Esophagus squamous epithelium (tissue), 5 donors: ENCODE measurements around the gene MMP25. TPM values are rescaled to one million over a fixed set of nuclear protein-coding genes. Genes with fewer than 3 reads are reported as not detected.
"Not testable (repeated sequence)": the region's sequence is repeated elsewhere in the genome, so short reads cannot be mapped to it uniquely, and the experiment has no call there.

Experiments
- DNase-seq: peaks from one replicate; lab custom pipeline; 2025; lab: John Stamatoyannopoulos, UW
- H3K27ac ChIP-seq, 4 donors: fragments of 200-600 bp; sonication (generic); one replicate each; pipeline ENCODE4 v1.5.1; 2016 to 2019; ENCODE audit warnings: mild to moderate bottlenecking in 1 of 4
- H3K27me3 ChIP-seq, 4 donors: fragments of 200-600 bp; sonication (generic); 1 replicate in 3 of 4; 2 replicates in 1 of 4; pipeline versions ENCODE4 v1.5.1 to v1.6.0; 2017 to 2021; ENCODE audit warnings: antibody characterized with exemption in 1 of 4
- H3K36me3 ChIP-seq, 3 donors: fragments of 200-600 bp; sonication (generic); one replicate each; pipeline ENCODE4 v1.5.1; 2016 to 2019
- H3K4me1 ChIP-seq, 3 donors: fragments of 200-600 bp; sonication (generic); one replicate each; pipeline ENCODE4 v1.5.1; 2017 to 2019
- H3K4me3 ChIP-seq, 4 donors: fragments of 200-600 bp; sonication (generic); 1 replicate in 3 of 4; 2 replicates in 1 of 4; pipeline ENCODE4 v1.5.1; 2016 to 2019; ENCODE audit warnings: mild to moderate bottlenecking in 2 of 4, moderate library complexity in 1 of 4
- H3K9me3 ChIP-seq, 3 donors: fragments of 200-600 bp; sonication (generic); one replicate each; pipeline ENCODE4 v1.5.1; 2016 to 2019
- POLR2A ChIP-seq, 4 donors: fragments of 450-650 bp; IDR thresholded peaks; one replicate each; pipeline ENCODE4 v1.6.1; 2017; ENCODE audit warnings: antibody characterized with exemption in 4 of 4, mild to moderate bottlenecking in 4 of 4, moderate library complexity in 3 of 4
- WGBS, 2 donors: methylation state at CpG; one replicate each; pipeline ENCODE4 v1.1.5; 2018; 5-methylcytosine and 5-hydroxymethylcytosine counted together
- intact Hi-C: fragments of 100-400 bp; cut with DNase I; formaldehyde crosslinking; loops from one replicate; pipeline ENCODE4 v1.15.0; 2022
- total RNA-seq, 4 donors: library from RNA; depleted of rRNA; stranded (reverse); fragments of >200 nt; gene quantifications; one replicate each; pipeline ENCODE4 v1.1.0, GENCODE V29; 2016
- TF ChIP-seq, protein P1 (sequence below), 6 experiments: fragments of 450-650 bp in 4 of 6; fragments of 200-600 bp in 2 of 6; sonication (generic) in 2 of 6; IDR thresholded peaks; one replicate each; pipeline ENCODE4 v1.5.1; 2016 to 2019; ENCODE audit warnings: antibody characterized with exemption in 6 of 6, mild to moderate bottlenecking in 4 of 6, moderate library complexity in 4 of 6
- donor health status: DM: yes; HTN: yes; CAD: no.

Gene MMP25
- total RNA-seq, 4 donors from 2014 or later = 0.19 to 1.4 (median 0.61) TPM

DNA sequence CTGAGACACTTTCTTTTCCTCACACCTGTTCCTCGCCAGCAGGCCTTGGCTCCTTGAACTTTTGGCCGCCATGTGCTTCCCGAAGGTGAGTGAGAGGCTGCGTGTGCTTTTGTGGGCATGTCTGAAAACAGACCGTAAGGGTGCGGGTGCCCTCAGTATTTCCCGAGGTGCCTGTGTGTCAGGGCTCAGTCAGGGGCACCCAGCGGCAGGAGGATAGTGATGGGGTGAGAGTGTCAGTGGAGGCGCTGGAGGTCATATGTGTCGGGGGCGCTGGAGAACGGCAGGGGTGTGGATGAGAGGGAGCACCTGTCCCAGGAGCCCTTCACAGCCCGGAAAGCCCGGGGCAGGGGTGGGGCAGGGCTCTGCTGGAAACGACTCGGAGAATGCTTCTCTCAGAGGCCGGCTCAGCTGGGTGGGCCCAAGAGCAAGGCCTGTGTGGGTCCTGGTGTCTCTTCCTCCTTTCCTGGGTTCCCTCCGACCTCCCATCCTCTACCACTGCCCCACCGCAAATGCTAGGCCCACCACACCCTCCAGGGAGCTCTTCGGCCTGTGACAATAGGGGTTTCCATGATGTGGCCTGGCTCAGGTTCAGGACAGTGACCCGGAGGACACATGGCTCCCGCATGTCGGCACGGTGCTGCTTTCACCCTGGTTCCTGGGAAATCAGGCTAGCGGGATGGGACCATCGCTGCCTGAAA, 19.5 kb downstream of the MMP25 start:
- Histone ChIP-seq H3K36me3 (no peaks in the 10 kb centered on the region), H3K27ac (peak overlapping the region; percentile 43 to 75 (median 49)), H3K9me3 (no peaks in the 10 kb centered on the region), H3K27me3 (no peaks in the 10 kb centered on the region), H3K4me1 (peaks cover 10 to 30% (median 24%) of the 10 kb centered on the region in 3 donors), H3K4me3 (peak overlapping the region; percentile 7 to 58 (median 36))
- no peak for DNase-seq
- intact Hi-C loops = no loop called here
- WGBS, 2 donors = 70 to 77% methylated on average over 11 to 16 of the region's 26 CpGs
- TF ChIP-seq POLR2A (IDR thresholded peaks at IDR 0.05) = no peak
- TF ChIP-seq, protein P1, sequence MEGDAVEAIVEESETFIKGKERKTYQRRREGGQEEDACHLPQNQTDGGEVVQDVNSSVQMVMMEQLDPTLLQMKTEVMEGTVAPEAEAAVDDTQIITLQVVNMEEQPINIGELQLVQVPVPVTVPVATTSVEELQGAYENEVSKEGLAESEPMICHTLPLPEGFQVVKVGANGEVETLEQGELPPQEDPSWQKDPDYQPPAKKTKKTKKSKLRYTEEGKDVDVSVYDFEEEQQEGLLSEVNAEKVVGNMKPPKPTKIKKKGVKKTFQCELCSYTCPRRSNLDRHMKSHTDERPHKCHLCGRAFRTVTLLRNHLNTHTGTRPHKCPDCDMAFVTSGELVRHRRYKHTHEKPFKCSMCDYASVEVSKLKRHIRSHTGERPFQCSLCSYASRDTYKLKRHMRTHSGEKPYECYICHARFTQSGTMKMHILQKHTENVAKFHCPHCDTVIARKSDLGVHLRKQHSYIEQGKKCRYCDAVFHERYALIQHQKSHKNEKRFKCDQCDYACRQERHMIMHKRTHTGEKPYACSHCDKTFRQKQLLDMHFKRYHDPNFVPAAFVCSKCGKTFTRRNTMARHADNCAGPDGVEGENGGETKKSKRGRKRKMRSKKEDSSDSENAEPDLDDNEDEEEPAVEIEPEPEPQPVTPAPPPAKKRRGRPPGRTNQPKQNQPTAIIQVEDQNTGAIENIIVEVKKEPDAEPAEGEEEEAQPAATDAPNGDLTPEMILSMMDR (IDR thresholded peaks at IDR 0.05) = no peak

DNA sequence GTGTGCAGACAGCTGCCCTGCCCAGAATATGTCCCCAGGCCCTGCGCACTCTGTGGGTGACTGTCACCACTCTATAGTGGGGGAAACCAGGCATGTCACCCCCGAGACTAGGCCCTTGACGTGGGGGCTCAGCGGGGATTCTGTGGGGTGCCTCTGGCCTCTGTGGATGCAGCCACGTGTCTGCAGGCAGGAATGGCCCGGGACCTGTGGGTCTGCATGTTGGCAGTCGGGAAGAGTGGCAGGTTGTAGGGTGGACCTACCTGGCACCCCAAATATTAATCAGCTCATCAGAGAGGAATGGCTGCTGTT, 20.0 kb downstream of the MMP25 start:
- WGBS, 2 donors = 79 to 82% methylated on average over 6 of the region's 7 CpGs
- Histone ChIP-seq H3K27me3 (no peaks in the 10 kb centered on the region), H3K4me3 (peak overlapping the region; percentile 7 to 58 (median 36)), H3K9me3 (no peaks in the 10 kb centered on the region), H3K27ac (peak overlapping the region in 3 of 4 donors; percentile 43 to 75 (median 47)), H3K4me1 (peaks cover 10 to 31% (median 24%) of the 10 kb centered on the region in 3 donors), H3K36me3 (no peaks in the 10 kb centered on the region)
- intact Hi-C loops = no loop called here
- no peak for DNase-seq
- TF ChIP-seq POLR2A (IDR thresholded peaks at IDR 0.05) = no peak

DNA sequence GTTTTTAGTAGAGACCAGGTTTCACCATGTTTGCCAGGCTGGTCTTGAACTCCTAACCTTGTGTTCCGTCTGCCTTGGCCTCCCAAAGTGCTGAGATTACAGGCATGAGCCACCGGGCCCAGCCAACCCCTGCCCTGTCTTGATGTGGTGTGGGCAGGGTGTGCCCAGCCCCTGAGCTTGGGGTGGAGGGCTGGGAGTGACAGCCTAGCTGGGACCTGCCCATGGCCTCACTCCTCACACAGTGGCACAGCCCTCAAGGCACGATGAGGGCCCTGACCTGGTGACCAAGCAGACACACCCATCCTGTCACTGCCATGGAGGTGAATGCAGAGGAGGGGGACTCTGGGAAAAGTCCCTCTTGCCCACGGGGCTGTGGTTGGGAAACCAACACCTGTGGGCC, 22.1 kb downstream of the MMP25 start:
- intact Hi-C loops = no loop called here
- 35% methylated on average over 2 of the region's 4 CpGs; no CpG with 5 or more reads in 1 of the 2 donors for WGBS, 2 donors
- no peak overlapping the region for H3K27ac ChIP-seq

DNA sequence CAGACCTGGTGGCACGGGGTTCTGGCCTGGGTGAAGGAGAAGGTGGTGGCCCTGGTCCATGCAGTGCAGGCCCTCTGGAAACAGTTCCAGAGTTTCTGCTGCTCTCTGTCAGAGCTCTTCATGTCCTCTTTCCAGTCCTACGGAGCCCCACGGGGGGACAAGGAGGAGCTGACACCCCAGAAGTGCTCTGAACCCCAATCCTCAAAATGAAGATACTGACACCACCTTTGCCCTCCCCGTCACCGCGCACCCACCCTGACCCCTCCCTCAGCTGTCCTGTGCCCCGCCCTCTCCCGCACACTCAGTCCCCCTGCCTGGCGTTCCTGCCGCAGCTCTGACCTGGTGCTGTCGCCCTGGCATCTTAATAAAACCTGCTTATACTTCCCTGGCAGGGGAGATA, 22.8 kb downstream of the MMP25 start:
- H3K27me3 ChIP-seq, H3K9me3 ChIP-seq, H3K4me3 ChIP-seq, intact Hi-C loops, DNase-seq, H3K36me3 ChIP-seq, H3K27ac ChIP-seq: not testable (repeated sequence)
- H3K4me1 ChIP-seq = peaks cover 10 to 39% (median 24%) of the 10 kb centered on the region in 3 donors
- 89 to 100% methylated on average over 1 to 7 of the region's 11 CpGs for WGBS, 2 donors

More for the DNA sequence above, 22.1 kb downstream of the MMP25 start:
- H3K36me3 ChIP-seq = no peaks in the 10 kb centered on the region
- no peaks in the 10 kb centered on the region for H3K9me3 ChIP-seq
- DNase-seq = no peak
- peaks cover 10 to 36% (median 24%) of the 10 kb centered on the region in 3 donors for H3K4me1 ChIP-seq
- TF ChIP-seq, protein P1 (IDR thresholded peaks at IDR 0.05) = no peak
- no peak for TF ChIP-seq POLR2A (IDR thresholded peaks at IDR 0.05)
- H3K4me3 ChIP-seq = peak overlapping the region in 1 of 4 donors; percentile 38
- H3K27me3 ChIP-seq = no peaks in the 10 kb centered on the region

GRCh38 chr16:3070608-3071111, 24.3 kb downstream of the MMP25 start:
- H3K27ac ChIP-seq = no peak overlapping the region
- H3K4me3 ChIP-seq = no peak overlapping the region
- intact Hi-C loops = no loop called here
- H3K9me3 ChIP-seq = no peaks in the 10 kb centered on the region
- 100% methylated on average over 3 of the region's 9 CpGs; no CpG with 5 or more reads in 1 of the 2 donors for WGBS, 2 donors
- no peak for TF ChIP-seq POLR2A (IDR thresholded peaks at IDR 0.05)
- TF ChIP-seq, protein P1 (IDR thresholded peaks at IDR 0.05) = no peak
- H3K27me3 ChIP-seq = peaks cover 0 to 5% (median 0%) of the 10 kb centered on the region in 4 donors
- DNase-seq = no peak
- H3K4me1 ChIP-seq = peaks cover 0 to 36% (median 12%) of the 10 kb centered on the region in 3 donors
- H3K36me3 ChIP-seq = no peaks in the 10 kb centered on the region

DNA sequence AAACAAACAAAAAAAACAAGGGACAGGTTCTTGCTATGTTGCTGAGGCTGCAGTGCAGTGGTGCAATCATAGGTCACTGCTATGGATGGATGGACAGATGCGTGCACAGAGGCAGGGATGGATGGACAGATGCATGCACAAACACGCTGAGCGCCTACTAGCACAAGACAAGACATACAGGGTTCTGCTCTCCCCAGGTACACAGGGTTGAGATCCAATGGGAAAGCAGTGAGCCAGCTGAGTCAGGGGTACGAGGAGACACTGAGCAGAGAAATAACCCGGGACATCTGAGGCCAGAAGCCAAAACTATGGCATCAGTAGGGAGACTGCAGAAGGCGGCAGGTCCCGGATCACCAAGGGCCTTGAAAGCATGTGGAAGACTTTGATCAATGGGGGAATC, 25.3 kb downstream of the MMP25 start:
- no peaks in the 10 kb centered on the region for H3K36me3 ChIP-seq
- whole genome bisulfite sequencing, 2 donors = 79 to 85% methylated on average over 6 to 7 of the region's 7 CpGs
- H3K27ac ChIP-seq = no peak overlapping the region
- peaks cover 0 to 30% (median 7%) of the 10 kb centered on the region in 3 donors for H3K4me1 ChIP-seq
- H3K27me3 ChIP-seq = peaks cover 0 to 5% (median 0%) of the 10 kb centered on the region in 4 donors
- no peaks in the 10 kb centered on the region for H3K9me3 ChIP-seq
- TF ChIP-seq, protein P1 (IDR thresholded peaks at IDR 0.05) = no peak
- no peak for TF ChIP-seq POLR2A (IDR thresholded peaks at IDR 0.05)
- intact Hi-C loops = no loop called here
- DNase-seq = no peak
- no peak overlapping the region for H3K4me3 ChIP-seq

GRCh38 chr16:3072148-3072547, 25.8 kb downstream of the MMP25 start:
- H3K9me3 ChIP-seq, intact Hi-C loops, H3K36me3 ChIP-seq, H3K27me3 ChIP-seq, DNase-seq, H3K4me3 ChIP-seq, H3K27ac ChIP-seq: not testable (repeated sequence)
- H3K4me1 ChIP-seq = peaks cover 0 to 30% (median 7%) of the 10 kb centered on the region in 3 donors
- WGBS, 2 donors = 82% methylated on average over 2 of the region's 4 CpGs; no CpG with 5 or more reads in 1 of the 2 donors

- H3K9me3 ChIP-seq, intact Hi-C loops, H3K27ac ChIP-seq, DNase-seq, H3K4me3 ChIP-seq, H3K36me3 ChIP-seq, H3K27me3 ChIP-seq: not testable (repeated sequence)
- H3K4me1 ChIP-seq = peaks cover 0 to 27% (median 7%) of the 10 kb centered on the region in 3 donors
- 66 to 72% methylated on average over 8 to 9 of the region's 18 CpGs for WGBS, 2 donors
Measured at GRCh38 chr16:3072576-3073263, 26.4 kb downstream of the MMP25 start.
